Activated T-helper 1 cell treated with anti-CD3 and anti-CD28 coated beads, Interleukin-12 subunit alpha, Interleukin-12 subunit beta, Interleukin-2, Interleukin-4 antibody, amounts not matched to agents 30 ng/mL and 10 ng/mL and 1 ng/mL, durations not matched to agents 14 hours and 24 hours and 36 hours (primary cell): ENCODE data around the gene MIF4GD. TPM values are rescaled to one million over a fixed set of nuclear protein-coding genes. Genes with fewer than 3 reads are reported as not detected.

Source experiments
- DNase-seq: peaks from one replicate; pipeline ENCODE4 v3.0.0; 2021; ENCODE audit warnings: low spot score
- H3K27ac Mint-ChIP-seq: one replicate; pipeline ENCODE4 v1.8.0; 2021; ENCODE audit warnings: mild to moderate bottlenecking, mixed read lengths
- H3K27me3 Mint-ChIP-seq: one replicate; pipeline ENCODE4 v1.8.0; 2022; ENCODE audit warnings: mild to moderate bottlenecking, moderate library complexity, mixed read lengths; ENCODE audit not compliant: insufficient read depth
- H3K36me3 Mint-ChIP-seq: one replicate; pipeline ENCODE4 v1.8.0; 2021; ENCODE audit warnings: low read depth, mixed read lengths
- H3K4me1 Mint-ChIP-seq: one replicate; pipeline ENCODE4 v1.8.0; 2021; ENCODE audit warnings: low read depth, mixed read lengths
- H3K4me3 Mint-ChIP-seq: one replicate; pipeline ENCODE4 v1.8.0; 2021; ENCODE audit warnings: mild to moderate bottlenecking, moderate library complexity, mixed read lengths
- H3K9me3 Mint-ChIP-seq: one replicate; pipeline ENCODE4 v1.8.0; 2021; ENCODE audit warnings: mixed read lengths
- intact Hi-C: fragments of 100-400 bp; cut with micrococcal nuclease; formaldehyde crosslinking; loops from one replicate; pipeline ENCODE4 v1.15.1; 2024
- total RNA-seq: library from RNA; stranded (reverse); gene quantifications from 2 replicates; pipeline ENCODE4 v1.2.3, GENCODE V29; 2022

The MIF4GD gene
- total RNA-seq, 1 donor from 2014 or later = 49.0 TPM

- Mint-ChIP-seq H3K27me3 (no peaks in the 10 kb centered on the region), H3K4me1 (peaks cover 33% of the 10 kb centered on the region), H3K27ac (no peak overlapping the region), H3K9me3 (no peaks in the 10 kb centered on the region), H3K36me3 (peaks cover 27% of the 10 kb centered on the region), H3K4me3 (peak overlapping the region; percentile 34)
- intact Hi-C loops = loop anchor here (10.0 kb wide), 1 partner anchor 311 kb away; the partner anchor contains the start of gene MYO15B
- no peak for DNase-seq
Measured at GRCh38 chr17:75273977-75274708, 3.1 kb upstream of the MIF4GD start.

- peaks cover 25% of the 10 kb centered on the region for H3K36me3 Mint-ChIP-seq
- no peaks in the 10 kb centered on the region for H3K27me3 Mint-ChIP-seq
- peak overlapping the region; percentile 43 for H3K27ac Mint-ChIP-seq
- H3K4me3 Mint-ChIP-seq = peak overlapping the region; percentile 92
- intact Hi-C loops = loop anchor here (10.0 kb wide), 1 partner anchor 312 kb away; the partner anchor contains the start of gene MYO15B
- DNase-seq = no peak
- no peaks in the 10 kb centered on the region for H3K9me3 Mint-ChIP-seq
- H3K4me1 Mint-ChIP-seq = peaks cover 36% of the 10 kb centered on the region
Measured at GRCh38 chr17:75272848-75273184, 1.8 kb upstream of the MIF4GD start.

DNA sequence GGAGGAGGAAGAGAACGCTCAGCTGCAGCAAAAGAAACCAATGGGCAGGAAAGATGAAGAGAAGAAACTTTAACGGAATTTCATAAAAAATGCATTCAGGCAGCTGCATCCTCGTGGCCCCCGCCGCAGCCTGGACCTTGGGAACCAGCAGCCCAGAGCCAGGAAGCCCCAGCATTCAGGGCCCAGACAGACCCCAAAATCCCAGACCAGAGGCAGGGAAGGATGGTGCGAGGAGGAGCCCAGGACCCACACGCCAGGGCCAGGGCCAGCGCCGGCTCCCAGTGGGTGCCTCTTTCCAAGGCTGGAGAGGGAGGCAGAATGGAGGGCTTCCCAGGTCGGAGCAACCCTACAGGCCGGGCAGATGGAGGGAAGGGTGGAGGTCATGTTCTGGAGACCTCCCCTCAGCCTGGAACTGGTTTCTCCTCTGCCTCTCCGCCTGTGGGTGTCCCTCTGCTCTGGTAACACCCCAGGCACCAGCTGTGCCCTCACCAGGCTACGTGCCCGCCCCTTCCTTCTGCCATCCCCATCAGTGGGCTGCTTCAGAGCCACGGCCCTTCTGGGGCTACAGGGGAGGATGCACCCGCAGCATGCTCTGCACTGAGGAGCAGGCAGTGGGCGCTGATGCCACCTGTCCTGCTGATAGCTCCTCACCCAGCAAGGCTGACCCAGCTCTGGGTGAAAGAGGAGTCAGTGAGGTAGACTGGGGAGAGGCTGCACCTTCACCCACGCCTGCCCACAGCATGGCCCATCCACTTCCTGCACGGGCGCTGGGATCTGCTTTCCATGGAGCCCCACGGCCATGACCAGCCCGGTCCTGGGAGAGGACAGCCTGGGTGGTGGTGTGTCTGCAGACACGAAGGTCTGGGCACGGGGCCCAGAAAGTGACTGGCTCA lies 1.2 kb upstream of the MIF4GD start:
- Mint-ChIP-seq H3K4me3 (peak overlapping the region; percentile 92), H3K27me3 (no peaks in the 10 kb centered on the region), H3K36me3 (peaks cover 25% of the 10 kb centered on the region), H3K4me1 (peaks cover 36% of the 10 kb centered on the region), H3K27ac (peak overlapping the region; percentile 86), H3K9me3 (no peaks in the 10 kb centered on the region)
- DNase-seq = no peak
- intact Hi-C loops = loop anchor here (1.0 to 10.0 kb wide), 5 partner anchors 17 to 313 kb away; partner anchors contain the start of genes MYO15B, SLC25A19 and SUMO2

- peaks cover 36% of the 10 kb centered on the region for H3K4me1 Mint-ChIP-seq
- DNase-seq = peak; percentile 90
- no peaks in the 10 kb centered on the region for H3K9me3 Mint-ChIP-seq
- intact Hi-C loops = loop anchor here (1.0 to 10.0 kb wide), 5 partner anchors 18 to 313 kb away; partner anchors contain the start of genes MYO15B, SLC25A19 and SUMO2
- H3K4me3 Mint-ChIP-seq = peak overlapping the region; percentile 92
- peaks cover 29% of the 10 kb centered on the region for H3K36me3 Mint-ChIP-seq
- H3K27me3 Mint-ChIP-seq = no peaks in the 10 kb centered on the region
- H3K27ac Mint-ChIP-seq = peak overlapping the region; percentile 86
Measured at GRCh38 chr17:75271233-75271954, 363 bp upstream of the MIF4GD start.

GRCh38 chr17:75270218-75270965 lies 639 bp downstream of the MIF4GD start:
- intact Hi-C loops = loop anchor here (1.0 to 10.0 kb wide), 3 partner anchors 8 to 314 kb away; partner anchors contain the start of gene MYO15B
- peaks cover 30% of the 10 kb centered on the region for H3K36me3 Mint-ChIP-seq

GRCh38 chr17:75269844-75270217 lies 1.2 kb downstream of the MIF4GD start:
- Mint-ChIP-seq H3K27ac (peak overlapping the region; percentile 84), H3K9me3 (no peaks in the 10 kb centered on the region), H3K27me3 (no peaks in the 10 kb centered on the region), H3K4me3 (peak overlapping the region; percentile 88), H3K36me3 (peaks cover 27% of the 10 kb centered on the region), H3K4me1 (peaks cover 36% of the 10 kb centered on the region)
- DNase-seq = no peak
- intact Hi-C loops = loop anchor here (1.0 to 10.0 kb wide), 5 partner anchors 8 to 405 kb away; partner anchors contain the start of genes FDXR and MYO15B

More at GRCh38 chr17:75270218-75270965, 639 bp downstream of the MIF4GD start:
- peaks cover 36% of the 10 kb centered on the region for H3K4me1 Mint-ChIP-seq
- H3K4me3 Mint-ChIP-seq = peak overlapping the region; percentile 88
- H3K27ac Mint-ChIP-seq = peak overlapping the region; percentile 84
- H3K9me3 Mint-ChIP-seq = no peaks in the 10 kb centered on the region
- peak; percentile 56 for DNase-seq
- no peaks in the 10 kb centered on the region for H3K27me3 Mint-ChIP-seq

- no peak overlapping the region for H3K27ac Mint-ChIP-seq
- H3K4me3 Mint-ChIP-seq = no peak overlapping the region
- peaks cover 22% of the 10 kb centered on the region for H3K36me3 Mint-ChIP-seq
- H3K9me3 Mint-ChIP-seq = no peaks in the 10 kb centered on the region
- H3K27me3 Mint-ChIP-seq = no peaks in the 10 kb centered on the region
- intact Hi-C loops = loop anchor here (10.0 kb wide), 2 partner anchors 393 to 407 kb away; partner anchors contain the start of gene FDXR
- DNase-seq = no peak
- H3K4me1 Mint-ChIP-seq = peaks cover 28% of the 10 kb centered on the region
Measured at GRCh38 chr17:75267411-75268232, 3.4 kb downstream of the MIF4GD start.

DNA sequence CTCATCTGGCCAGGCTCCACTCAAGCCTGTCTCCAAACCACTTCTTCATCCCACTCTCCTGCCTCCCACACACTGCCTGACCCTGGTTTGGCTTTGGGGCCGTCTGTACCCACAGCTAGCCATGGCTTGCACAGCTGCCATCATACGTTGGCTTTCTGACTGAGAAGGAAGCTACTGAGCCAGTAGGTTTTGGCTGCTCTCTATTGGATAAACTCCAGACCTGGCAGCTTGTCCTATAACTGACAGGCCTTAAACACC lies 3.9 kb downstream of the MIF4GD start:
- no peak overlapping the region for H3K27ac Mint-ChIP-seq
- H3K4me1 Mint-ChIP-seq = peaks cover 30% of the 10 kb centered on the region
- DNase-seq = no peak
- peaks cover 25% of the 10 kb centered on the region for H3K36me3 Mint-ChIP-seq
- no peaks in the 10 kb centered on the region for H3K27me3 Mint-ChIP-seq
- intact Hi-C loops = loop anchor here (10.0 kb wide), 2 partner anchors 392 to 408 kb away; partner anchors contain the start of gene FDXR
- H3K9me3 Mint-ChIP-seq = no peaks in the 10 kb centered on the region
- H3K4me3 Mint-ChIP-seq = no peak overlapping the region

GRCh38 chr17:75266316-75267152 lies 4.5 kb downstream of the MIF4GD start:
- no peaks in the 10 kb centered on the region for H3K27me3 Mint-ChIP-seq
- no peak overlapping the region for H3K27ac Mint-ChIP-seq
- no peaks in the 10 kb centered on the region for H3K9me3 Mint-ChIP-seq
- H3K36me3 Mint-ChIP-seq = peaks cover 25% of the 10 kb centered on the region
- intact Hi-C loops = loop anchor here (10.0 kb wide), 2 partner anchors 392 to 408 kb away; partner anchors contain the start of gene FDXR
- no peak overlapping the region for H3K4me3 Mint-ChIP-seq
- no peak for DNase-seq
- peaks cover 26% of the 10 kb centered on the region for H3K4me1 Mint-ChIP-seq

DNA sequence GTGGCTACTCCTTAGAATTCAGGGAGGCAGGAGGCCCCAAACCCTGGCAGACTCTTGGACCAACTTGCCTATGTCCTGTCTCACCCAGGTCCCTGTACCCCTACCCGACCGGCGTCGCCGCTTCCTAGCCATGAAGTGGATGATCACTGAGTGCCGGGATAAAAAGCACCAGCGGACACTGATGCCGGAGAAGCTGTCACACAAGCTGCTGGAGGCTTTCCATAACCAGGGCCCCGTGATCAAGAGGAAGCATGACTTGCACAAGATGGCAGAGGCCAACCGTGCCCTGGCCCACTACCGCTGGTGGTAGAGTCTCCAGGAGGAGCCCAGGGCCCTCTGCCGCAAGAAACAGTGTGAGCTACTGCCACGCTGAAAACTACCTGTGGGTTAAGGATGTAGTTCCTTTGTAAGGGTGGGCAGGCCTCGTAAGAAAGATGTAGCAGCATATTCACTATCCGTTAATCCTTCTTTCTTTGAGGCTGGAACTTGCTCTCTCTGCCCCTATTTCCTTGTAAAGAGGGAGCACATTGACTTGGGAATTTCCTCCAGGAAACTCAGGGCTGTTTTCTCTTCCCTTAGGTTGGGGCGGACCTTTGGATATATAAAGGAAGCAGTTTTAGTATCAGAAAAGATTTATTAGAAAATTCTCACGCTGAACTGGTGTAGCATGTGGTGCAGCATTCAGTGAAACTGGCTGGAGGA lies 5.3 kb downstream of the MIF4GD start:
- DNase-seq = no peak
- Mint-ChIP-seq H3K4me1 (peaks cover 28% of the 10 kb centered on the region), H3K27me3 (no peaks in the 10 kb centered on the region), H3K36me3 (peaks cover 28% of the 10 kb centered on the region), H3K4me3 (no peak overlapping the region), H3K9me3 (no peaks in the 10 kb centered on the region), H3K27ac (no peak overlapping the region)
- intact Hi-C loops = loop anchor here (10.0 kb wide), 2 partner anchors 391 to 409 kb away; partner anchors contain the start of gene FDXR
